Neural progenitor cell (in vitro differentiated cells): Measurements from ENCODE around the gene CKS1B. TPM values are rescaled to one million over a fixed set of nuclear protein-coding genes. Genes with fewer than 3 reads are reported as not detected.
A peak's percentile ranks its signal among the peaks of the same experiment; 100 is the strongest.

Source experiments
- DNase-seq: peaks from one replicate; pipeline ENCODE4 v3.0.0-alpha.2; 2016; ENCODE audit warnings: low spot score
- H2AFZ ChIP-seq: fragments of 200-600 bp; sonication (generic); replicated peaks from 2 replicates; pipeline ENCODE4 v1.6.1; 2016; ENCODE audit warnings: antibody characterized with exemption
- H3F3A ChIP-seq: fragments of 200-600 bp; sonication (generic); 2 replicates; pipeline ENCODE4 v1.6.1; 2016; ENCODE audit warnings: antibody characterized with exemption, low read depth
- H3K27ac ChIP-seq: fragments of 200-600 bp; sonication (generic); 2 replicates; pipeline ENCODE4 v1.5.1; 2016; ENCODE audit warnings: mild to moderate bottlenecking
- H3K27me3 ChIP-seq: fragments of 200-600 bp; sonication (generic); 2 replicates; pipeline ENCODE4 v1.6.1; 2016; ENCODE audit warnings: mild to moderate bottlenecking, moderate library complexity
- H3K36me3 ChIP-seq: fragments of 200-600 bp; sonication (generic); 2 replicates; pipeline ENCODE4 v1.5.1; 2016
- H3K4me1 ChIP-seq: fragments of 200-600 bp; sonication (generic); 2 replicates; pipeline ENCODE4 v1.6.1; 2016; ENCODE audit warnings: mixed run types
- H3K4me2 ChIP-seq: fragments of 200-600 bp; sonication (generic); 2 replicates; pipeline ENCODE4 v1.6.1; 2016
- H3K4me3 ChIP-seq: fragments of 200-600 bp; sonication (generic); 2 replicates; pipeline ENCODE4 v1.5.1; 2016
- H3K79me2 ChIP-seq: fragments of 200-600 bp; sonication (generic); 2 replicates; pipeline ENCODE4 v1.6.1; 2016; ENCODE audit warnings: low read depth
- H3K9ac ChIP-seq: fragments of 200-600 bp; sonication (generic); 2 replicates; pipeline ENCODE4 v1.6.1; 2016
- H3K9me3 ChIP-seq: fragments of 200-600 bp; sonication (generic); 2 replicates; pipeline ENCODE4 v1.5.1; 2016; ENCODE audit warnings: low read depth
- H4K20me1 ChIP-seq: fragments of 200-600 bp; sonication (generic); 2 replicates; pipeline ENCODE4 v1.6.1; 2016; ENCODE audit warnings: low read depth
- H3K27ac Mint-ChIP-seq: 3 replicates; pipeline ENCODE4 v1.8.0; 2021; ENCODE audit warnings: mixed read lengths
- H3K27me3 Mint-ChIP-seq: 2 replicates; pipeline ENCODE4 v1.8.0; 2022; ENCODE audit warnings: low read depth, mild to moderate bottlenecking, inconsistent platforms, moderate library complexity, mixed read lengths; ENCODE audit not compliant: insufficient read depth
- H3K36me3 Mint-ChIP-seq: 3 replicates; pipeline ENCODE4 v1.8.0; 2021; ENCODE audit warnings: mixed read lengths
- H3K4me1 Mint-ChIP-seq: 3 replicates; pipeline ENCODE4 v1.8.0; 2021; ENCODE audit warnings: mixed read lengths
- H3K4me3 Mint-ChIP-seq: 3 replicates; pipeline ENCODE4 v1.8.0; 2021; ENCODE audit warnings: mild to moderate bottlenecking, moderate library complexity, mixed read lengths
- H3K9me3 Mint-ChIP-seq: 3 replicates; pipeline ENCODE4 v1.8.0; 2020; ENCODE audit warnings: mixed read lengths
- CTCF ChIP-seq: fragments of 200-600 bp; sonication (generic); IDR thresholded peaks from 2 replicates; pipeline ENCODE4 v1.5.1; 2017; ENCODE audit warnings: antibody characterized with exemption, mild to moderate bottlenecking
- EZH2 ChIP-seq: fragments of 200-600 bp; sonication (generic); IDR thresholded peaks from 2 replicates; pipeline ENCODE4 v1.6.1; 2017; ENCODE audit warnings: antibody characterized with exemption, mild to moderate bottlenecking, moderate library complexity
- EZH2phosphoT487 ChIP-seq: fragments of 200-600 bp; sonication (generic); IDR thresholded peaks from 2 replicates; pipeline ENCODE4 v1.6.1; 2017; ENCODE audit warnings: antibody characterized with exemption
- total RNA-seq: library from RNA; depleted of rRNA; stranded (reverse); fragments of >200 nt; gene quantifications from 2 replicates; pipeline ENCODE4 v1.2.3, GENCODE V29; 2015; ENCODE audit warnings: low replicate concordance

The CKS1B gene
- total RNA-seq, 1 donor from 2014 or later = 297 TPM

GRCh38 chr1:154999571-155000410, 25.3 kb downstream of the CKS1B start:
- TF ChIP-seq EZH2 = no peak
- no peak for TF ChIP-seq CTCF
- TF ChIP-seq EZH2phosphoT487 = no peak
- peaks cover 20% of the 10 kb centered on the region for H3K4me1 ChIP-seq
- H3F3A ChIP-seq = peaks cover 43% of the 10 kb centered on the region
- H3K27me3 Mint-ChIP-seq = peaks cover 4% of the 10 kb centered on the region
- H4K20me1 ChIP-seq = no peaks in the 10 kb centered on the region
- no peaks in the 10 kb centered on the region for H3K36me3 ChIP-seq
- no peaks in the 10 kb centered on the region for H3K9me3 ChIP-seq
- peaks cover 32% of the 10 kb centered on the region for H3K4me1 Mint-ChIP-seq
- peak overlapping the region; percentile 82 for H3K4me2 ChIP-seq
- peak; percentile 76 for DNase-seq
- no peaks in the 10 kb centered on the region for H3K36me3 Mint-ChIP-seq
- H2AFZ ChIP-seq = no peak overlapping the region
- H3K79me2 ChIP-seq = peaks cover 22% of the 10 kb centered on the region
- H3K9ac ChIP-seq = no peak overlapping the region
- H3K4me3 Mint-ChIP-seq = peak overlapping the region; percentile 92
- peak overlapping the region; percentile 41 for H3K27ac ChIP-seq
- H3K27ac Mint-ChIP-seq = peak overlapping the region; percentile 44
- no peaks in the 10 kb centered on the region for H3K27me3 ChIP-seq
- H3K4me3 ChIP-seq = peak overlapping the region; percentile 72
- H3K9me3 Mint-ChIP-seq = peaks cover 2% of the 10 kb centered on the region

GRCh38 chr1:155000411-155000725, 25.9 kb downstream of the CKS1B start:
- no peaks in the 10 kb centered on the region for H3K36me3 ChIP-seq
- peak overlapping the region; percentile 37 for H3K27ac Mint-ChIP-seq
- no peaks in the 10 kb centered on the region for H3K36me3 Mint-ChIP-seq
- peak overlapping the region; percentile 41 for H3K27ac ChIP-seq
- no peaks in the 10 kb centered on the region for H4K20me1 ChIP-seq
- peak overlapping the region; percentile 82 for H3K4me2 ChIP-seq
- H3F3A ChIP-seq = peaks cover 43% of the 10 kb centered on the region
- peaks cover 3% of the 10 kb centered on the region for H3K27me3 Mint-ChIP-seq
- TF ChIP-seq CTCF = no peak
- no peak for TF ChIP-seq EZH2
- TF ChIP-seq EZH2phosphoT487 = no peak
- peak overlapping the region; percentile 72 for H3K4me3 ChIP-seq
- no peaks in the 10 kb centered on the region for H3K9me3 ChIP-seq
- H2AFZ ChIP-seq = no peak overlapping the region
- peaks cover 20% of the 10 kb centered on the region for H3K4me1 ChIP-seq
- DNase-seq = no peak
- peaks cover 32% of the 10 kb centered on the region for H3K4me1 Mint-ChIP-seq
- H3K27me3 ChIP-seq = no peaks in the 10 kb centered on the region
- peaks cover 2% of the 10 kb centered on the region for H3K9me3 Mint-ChIP-seq
- H3K79me2 ChIP-seq = peaks cover 28% of the 10 kb centered on the region
- H3K9ac ChIP-seq = no peak overlapping the region
- H3K4me3 Mint-ChIP-seq = peak overlapping the region; percentile 92

GRCh38 chr1:155000726-155001424, 26.4 kb downstream of the CKS1B start:
- Histone ChIP-seq H4K20me1 (no peaks in the 10 kb centered on the region), H3K36me3 (no peaks in the 10 kb centered on the region), H3F3A (peaks cover 43% of the 10 kb centered on the region), H3K9me3 (no peaks in the 10 kb centered on the region), H3K27ac (no peak overlapping the region), H3K79me2 (peaks cover 28% of the 10 kb centered on the region), H2AFZ (peak overlapping the region; percentile 86), H3K4me1 (peaks cover 20% of the 10 kb centered on the region), H3K27me3 (no peaks in the 10 kb centered on the region), H3K9ac (no peak overlapping the region), H3K4me3 (peak overlapping the region; percentile 72), H3K4me2 (peak overlapping the region; percentile 82)
- TF ChIP-seq CTCF (no peak), EZH2 (no peak), EZH2phosphoT487 (no peak)
- Mint-ChIP-seq H3K4me1 (peaks cover 32% of the 10 kb centered on the region), H3K9me3 (peaks cover 2% of the 10 kb centered on the region), H3K36me3 (no peaks in the 10 kb centered on the region), H3K4me3 (peak overlapping the region; percentile 89), H3K27me3 (peaks cover 3% of the 10 kb centered on the region), H3K27ac (no peak overlapping the region)
- DNase-seq = peak; percentile 96
